Effector CD4-positive, alpha-beta T cell (primary cell): ENCODE results near the gene CETN3.

ENCODE experiments used
- DNase-seq: peaks from one replicate; pipeline ENCODE4 v3.0.0-alpha.2; 2020
- total RNA-seq: gene quantifications from one replicate; lab custom pipeline; 2026; lab: John Stamatoyannopoulos, UW

CETN3 gene
- 4.9 reads per million, percentile 19 among the genes with 10 or more reads in this experiment for total RNA-seq

GRCh38 chr5:90409318-90410177 is at the start of gene CETN3:
TSS of gene CETN3 (minus strand) at chr5:90409756. CDS start at chr5:90409661, 95 bp downstream.
- DNase-seq: peak; percentile 87

GRCh38 chr5:90446961-90447360 is 37.4 kb upstream of the CETN3 start:
- no peak for DNase-seq

GRCh38 chr5:90440644-90441043 is 31.1 kb upstream of the CETN3 start:
- DNase-seq: no peak

GRCh38 chr5:90438100-90438499 is 28.5 kb upstream of the CETN3 start:
- DNase-seq: no peak

- no peak for DNase-seq
Observed at GRCh38 chr5:90437663-90438062, 28.1 kb upstream of the CETN3 start.

- peak; percentile 25 for DNase-seq
Observed at GRCh38 chr5:90434116-90434714, 24.7 kb upstream of the CETN3 start.

- DNase-seq: no peak
Observed at GRCh38 chr5:90424245-90424644, 14.7 kb upstream of the CETN3 start.

- no peak for DNase-seq
Observed at GRCh38 chr5:90421136-90421535, 11.6 kb upstream of the CETN3 start.

- no peak for DNase-seq
Observed at GRCh38 chr5:90418214-90418613, 8.7 kb upstream of the CETN3 start.

- no peak for DNase-seq
Observed at GRCh38 chr5:90410178-90410762, 714 bp upstream of the CETN3 start.

- no peak for DNase-seq
Observed at GRCh38 chr5:90408571-90409317, 812 bp downstream of the CETN3 start.

GRCh38 chr5:90406466-90406865 is 3.1 kb downstream of the CETN3 start:
- DNase-seq: no peak

GRCh38 chr5:90402521-90403255 is 6.9 kb downstream of the CETN3 start:
- no peak for DNase-seq

GRCh38 chr5:90399251-90399650 is 10.3 kb downstream of the CETN3 start:
- no peak for DNase-seq

- no peak for DNase-seq
Observed at GRCh38 chr5:90398726-90399125, 10.8 kb downstream of the CETN3 start.

GRCh38 chr5:90395005-90395404 is 14.6 kb downstream of the CETN3 start:
- DNase-seq: no peak

- DNase-seq: no peak
Observed at GRCh38 chr5:90390928-90391327, 18.6 kb downstream of the CETN3 start.

GRCh38 chr5:90390326-90390725 is 19.2 kb downstream of the CETN3 start:
- no peak for DNase-seq

GRCh38 chr5:90387508-90387907 is 22.0 kb downstream of the CETN3 start:
- DNase-seq: no peak

- DNase-seq: no peak
Observed at GRCh38 chr5:90386099-90386710, 23.4 kb downstream of the CETN3 start.

GRCh38 chr5:90384389-90384788 is 25.2 kb downstream of the CETN3 start:
- no peak for DNase-seq

GRCh38 chr5:90383903-90384302 is 25.7 kb downstream of the CETN3 start:
- no peak for DNase-seq
